SHP77 treated with DMSO at 0.1 percent for 48 hours (cell line): ENCODE data around the gene WNT7B.

Experiments used
- DNase-seq: peaks from one replicate; lab custom pipeline; 2025; lab: John Stamatoyannopoulos, UW

Gene WNT7B

GRCh38 chr22:45905924-45906865 is 70.8 kb downstream of the WNT7B start:
- DNase-seq: no peak

GRCh38 chr22:45905326-45905923 is 71.5 kb downstream of the WNT7B start:
- no peak for DNase-seq

GRCh38 chr22:45904236-45904635 is 72.7 kb downstream of the WNT7B start:
- DNase-seq: no peak

DNA sequence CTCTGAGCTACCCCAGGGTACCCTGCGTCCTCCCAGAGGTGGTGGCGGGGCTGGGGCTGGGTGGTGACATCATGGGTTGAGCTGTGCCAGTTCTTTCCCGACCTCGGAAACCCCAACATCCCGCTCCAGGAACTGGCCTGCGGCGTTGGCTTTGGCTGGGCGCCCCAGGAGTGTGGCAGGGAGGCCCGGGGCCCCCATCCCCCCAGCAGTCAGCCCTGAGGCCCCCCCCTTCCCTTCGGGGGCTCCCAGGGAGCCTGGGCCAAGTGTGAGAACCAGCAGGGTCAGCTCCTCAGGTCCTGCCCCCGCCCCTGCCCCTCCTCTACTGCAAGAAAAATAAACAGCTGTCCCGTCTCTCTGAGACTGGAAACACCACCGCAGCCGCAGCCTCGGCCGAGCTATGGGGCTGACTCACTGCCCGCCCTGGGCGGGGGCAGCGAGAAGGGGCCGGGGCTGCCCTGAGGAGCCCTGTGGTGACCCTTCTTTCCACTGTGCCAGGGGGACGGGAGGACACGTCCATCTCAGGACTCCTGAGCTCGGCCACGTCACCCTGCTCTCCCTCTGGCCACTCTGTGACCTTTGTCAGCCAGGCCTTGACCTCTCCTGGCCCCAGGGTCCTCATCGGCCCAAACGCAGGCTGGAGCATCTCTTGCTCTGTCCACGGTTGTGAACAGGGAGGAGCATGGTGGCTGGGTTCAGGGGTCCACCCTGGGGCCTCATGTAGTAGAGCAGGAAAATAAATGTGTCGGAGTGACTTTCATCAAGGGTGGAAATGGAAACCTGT is 73.4 kb downstream of the WNT7B start:
- DNase-seq: no peak

DNA sequence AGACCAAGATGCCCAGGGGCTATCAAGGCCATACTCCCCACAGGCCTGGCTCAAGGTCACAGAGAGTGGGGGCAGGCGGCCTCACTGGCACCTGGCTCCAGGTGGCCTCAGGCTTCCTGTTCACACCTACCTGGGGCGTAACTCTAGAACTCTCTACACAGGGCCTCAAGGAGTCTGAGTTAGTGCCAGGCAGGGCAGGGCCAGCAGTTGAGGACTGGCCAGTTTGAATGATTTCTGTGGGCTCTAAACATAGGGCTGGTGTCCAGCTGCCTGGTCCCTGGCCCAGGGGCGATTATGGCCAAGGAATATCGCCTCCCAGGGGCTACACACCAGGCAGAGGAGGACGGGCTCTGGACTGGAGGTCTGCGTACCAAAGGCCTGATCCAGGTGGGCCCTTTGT is 79.2 kb downstream of the WNT7B start:
- no peak for DNase-seq

DNA sequence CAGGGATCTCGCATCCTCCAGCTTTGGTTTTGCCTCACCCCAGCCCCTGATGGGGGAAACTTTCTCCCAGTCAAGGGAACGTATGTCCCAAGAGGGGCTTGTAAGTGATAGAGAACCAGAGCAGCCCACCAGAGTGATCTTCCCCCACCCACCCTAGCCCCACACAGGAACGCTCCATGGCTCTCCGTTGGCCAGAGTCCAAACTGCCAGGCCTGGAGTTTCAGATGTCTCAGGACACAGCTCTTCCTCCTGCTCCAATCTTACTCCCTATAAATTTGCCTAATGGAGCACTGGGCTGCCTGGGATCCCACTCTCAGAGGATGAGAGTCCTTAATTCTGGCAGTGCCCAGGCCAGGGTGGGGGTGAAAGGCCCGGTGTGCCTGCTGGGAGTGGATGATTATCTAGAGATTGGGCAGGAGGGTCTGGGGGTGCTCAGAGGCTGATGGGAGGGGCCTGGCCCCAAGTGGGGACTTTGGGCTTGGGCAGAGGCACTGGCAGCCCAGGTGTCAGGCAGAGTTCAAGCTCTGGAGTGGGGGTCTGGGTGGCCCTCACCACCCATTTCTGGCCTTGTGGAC is 79.9 kb downstream of the WNT7B start:
- no peak for DNase-seq

DNA sequence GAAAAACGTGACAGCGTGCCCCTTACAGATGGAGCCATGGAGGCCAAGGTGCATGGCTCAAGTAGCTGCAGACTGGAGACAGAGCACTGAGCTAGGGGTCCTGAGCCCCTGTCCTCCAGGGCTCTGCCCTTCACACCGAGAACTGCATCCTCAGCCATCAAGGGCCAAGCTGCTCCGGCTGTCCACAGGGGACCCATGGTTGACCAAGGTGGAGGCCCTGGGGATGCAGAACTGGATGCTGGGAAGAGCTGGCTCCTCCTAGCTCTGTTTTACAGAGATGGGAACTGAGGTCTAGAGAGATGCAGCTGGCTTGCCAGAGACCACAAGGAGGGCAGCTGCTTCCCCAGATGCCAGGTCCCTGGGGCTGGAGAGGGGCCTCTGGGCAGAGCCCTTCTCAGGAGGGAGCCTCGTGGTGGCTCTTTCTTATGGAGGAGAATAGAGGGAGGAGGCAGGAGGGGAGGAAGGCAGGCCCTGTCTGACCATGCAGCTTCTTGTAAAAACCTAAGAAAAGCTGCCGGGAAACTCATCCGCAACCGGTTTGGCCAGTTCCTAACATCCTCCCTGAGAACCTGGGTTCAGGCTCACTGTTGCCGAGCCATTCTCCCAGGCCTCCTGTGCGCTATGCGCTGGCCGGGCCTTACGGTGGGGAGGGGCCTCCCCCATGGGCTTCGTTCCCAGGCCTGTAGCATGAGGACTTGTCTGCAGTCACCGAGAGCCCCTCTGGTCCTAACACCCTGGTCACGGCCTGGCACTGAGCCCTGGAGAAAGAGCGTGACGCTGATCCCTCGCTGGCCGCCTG is 80.6 kb downstream of the WNT7B start:
- no peak for DNase-seq

- no peak for DNase-seq
These were observed 81.4 kb downstream of the WNT7B start for GRCh38 chr22:45895436-45896152.

DNA sequence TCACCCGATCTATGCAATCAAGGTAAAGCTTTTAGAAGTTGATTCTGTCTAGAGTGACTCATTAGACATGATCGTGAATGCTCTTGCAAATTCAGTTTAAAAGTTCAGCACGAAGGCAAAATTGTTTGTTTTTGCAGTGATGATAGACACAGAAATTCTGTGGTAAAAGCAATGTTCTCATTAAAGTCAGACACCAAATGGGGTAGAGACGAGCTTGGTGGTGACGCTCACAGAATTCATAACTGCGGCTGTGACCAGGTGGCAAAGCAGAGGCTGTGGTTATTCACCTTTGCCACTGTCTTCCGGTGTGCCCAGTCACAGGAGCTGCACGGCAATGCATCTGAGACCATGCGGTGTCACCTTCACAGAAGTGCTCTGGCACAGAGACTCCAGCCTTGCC is 83.4 kb downstream of the WNT7B start:
- no peak for DNase-seq

DNA sequence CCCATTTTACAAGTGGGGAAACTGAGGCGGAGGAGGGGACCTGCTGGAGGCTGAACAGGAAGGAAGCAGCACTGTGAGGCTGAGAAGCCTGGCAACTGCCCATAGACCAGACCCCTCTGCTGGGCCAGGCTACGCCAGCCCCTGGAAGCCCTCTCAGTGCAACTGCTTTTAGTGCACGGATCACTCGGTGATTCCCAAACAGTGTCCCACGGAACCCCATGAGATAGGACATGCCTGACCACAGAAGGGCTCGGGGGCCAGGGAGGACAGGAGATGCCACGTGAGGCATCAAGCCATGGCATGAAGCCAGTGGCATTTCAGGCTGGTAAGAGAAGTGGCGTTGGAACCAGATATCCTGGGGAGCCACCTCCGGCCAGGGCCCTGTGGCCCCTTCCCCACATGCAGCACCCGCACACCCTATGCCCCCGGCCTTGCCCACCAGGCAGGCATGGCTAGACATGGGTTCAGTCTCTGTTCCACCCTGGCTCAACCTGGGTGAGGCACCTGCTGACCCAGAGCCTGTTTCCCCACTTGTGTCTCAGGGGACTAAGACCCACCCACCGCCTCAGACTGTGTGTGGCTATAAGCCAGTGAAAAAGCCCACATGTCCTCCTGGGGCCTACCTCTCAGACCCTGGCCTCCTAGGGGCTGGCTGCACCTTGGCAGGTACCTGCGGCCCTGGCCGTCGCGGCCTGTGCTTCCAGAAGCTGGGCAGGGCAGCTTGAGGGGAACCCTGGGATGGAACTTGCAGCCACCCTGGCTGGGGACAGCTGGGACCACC is 84.1 kb downstream of the WNT7B start:
- no peak for DNase-seq

- no peak for DNase-seq
These were observed 84.9 kb downstream of the WNT7B start for GRCh38 chr22:45891996-45892621.

DNA sequence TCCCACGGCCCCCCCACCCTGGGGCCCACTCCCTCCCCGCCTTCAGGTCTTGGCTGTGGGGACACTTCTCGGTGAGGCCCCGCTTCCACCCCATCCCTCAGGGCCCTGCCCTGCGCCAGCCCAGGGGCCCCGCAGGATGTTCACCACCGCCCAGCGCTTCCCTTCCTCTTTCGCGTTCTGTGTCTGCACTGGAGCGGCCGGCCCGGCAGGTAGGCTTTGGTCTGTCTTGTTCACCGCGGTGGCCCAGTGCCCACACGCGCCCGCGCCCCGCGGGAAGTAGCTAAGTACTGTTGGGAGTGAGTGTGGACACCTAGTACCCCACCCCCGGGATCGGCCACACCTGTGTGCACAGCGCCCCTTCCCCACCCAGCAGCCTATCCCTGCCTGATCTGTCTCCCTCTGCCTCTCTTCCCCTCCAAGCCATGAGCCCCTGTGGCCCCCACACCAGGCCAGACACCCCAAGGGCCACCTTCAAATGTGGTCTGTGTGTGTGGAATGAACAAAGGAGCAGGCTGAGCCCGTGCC is 85.4 kb downstream of the WNT7B start:
- no peak for DNase-seq

DNA sequence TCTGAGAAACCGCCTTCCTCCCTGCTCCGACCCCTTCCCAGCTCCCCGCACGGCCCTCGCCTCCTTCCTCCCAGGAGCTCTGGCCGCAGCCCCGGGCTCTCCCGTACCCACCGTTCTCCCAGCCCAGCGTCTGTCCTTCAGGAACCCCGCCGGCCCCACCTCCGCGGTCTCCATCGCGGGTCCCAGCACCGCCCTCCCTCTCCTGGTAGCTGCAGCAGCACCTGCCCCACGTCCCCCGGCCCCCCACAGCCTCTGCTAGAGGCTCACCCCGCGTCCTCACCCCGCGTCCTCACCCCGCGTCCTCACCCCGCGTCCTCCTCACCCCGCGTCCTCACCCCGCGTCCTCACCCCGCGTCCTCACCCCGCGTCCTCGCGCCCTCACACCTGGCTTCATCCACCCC is 85.9 kb downstream of the WNT7B start:
- DNase-seq: no peak

DNA sequence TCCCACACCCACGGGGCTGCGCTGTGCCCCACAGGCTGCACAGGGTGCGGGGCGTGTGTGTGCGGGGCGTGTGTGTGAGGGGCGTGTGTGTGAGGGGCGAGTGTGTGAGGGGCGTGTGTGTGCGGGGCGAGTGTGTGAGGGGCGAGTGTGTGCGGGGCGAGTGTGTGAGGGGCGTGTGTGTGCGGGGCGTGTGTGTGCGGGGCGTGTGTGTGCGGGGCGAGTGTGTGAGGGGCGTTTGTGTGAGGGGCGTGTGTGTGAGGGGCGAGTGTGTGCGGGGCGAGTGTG is 86.7 kb downstream of the WNT7B start:
- no peak for DNase-seq

DNA sequence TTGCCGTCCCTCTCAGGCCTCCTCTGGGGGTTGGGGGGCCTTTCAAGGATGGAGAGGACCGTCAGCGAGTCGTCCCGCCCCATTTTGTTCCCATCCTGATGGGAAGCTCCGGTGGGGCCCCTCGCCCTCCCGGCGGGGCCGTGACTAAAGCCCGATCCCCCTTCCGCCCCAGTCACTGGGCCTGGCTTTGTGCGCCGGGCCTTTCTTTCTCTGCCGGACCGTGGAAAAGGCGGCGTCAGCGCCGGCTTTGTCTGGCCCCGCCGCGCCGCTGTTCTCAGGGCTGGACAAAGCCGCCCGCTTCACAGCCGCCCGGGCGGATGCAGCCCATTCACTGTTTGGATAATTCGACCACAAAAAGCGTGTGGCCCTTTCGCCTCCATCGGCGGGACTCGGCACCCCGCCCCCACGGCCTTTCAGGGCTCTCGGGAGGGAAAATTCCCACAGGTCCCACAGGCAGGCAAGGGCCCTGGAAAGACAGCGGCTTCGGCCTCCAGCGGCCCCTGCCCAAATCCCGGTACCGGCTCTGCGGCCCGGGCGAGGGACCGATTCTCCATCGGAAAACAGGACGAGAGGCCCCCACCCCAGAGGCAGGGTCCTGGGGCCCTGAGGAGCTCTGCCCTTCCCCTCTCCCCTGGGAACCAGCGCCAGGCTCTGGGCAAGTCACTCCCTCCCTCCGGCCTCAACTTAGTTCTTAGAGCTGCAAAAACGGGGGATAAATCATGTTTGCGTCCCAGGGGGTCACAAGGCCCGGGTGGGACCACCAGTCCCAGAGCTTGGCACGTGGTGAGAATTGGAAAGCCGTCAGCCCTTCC is 87.2 kb downstream of the WNT7B start:
- DNase-seq: no peak

- DNase-seq: no peak
These were observed 87.8 kb downstream of the WNT7B start for GRCh38 chr22:45889093-45889538.

DNA sequence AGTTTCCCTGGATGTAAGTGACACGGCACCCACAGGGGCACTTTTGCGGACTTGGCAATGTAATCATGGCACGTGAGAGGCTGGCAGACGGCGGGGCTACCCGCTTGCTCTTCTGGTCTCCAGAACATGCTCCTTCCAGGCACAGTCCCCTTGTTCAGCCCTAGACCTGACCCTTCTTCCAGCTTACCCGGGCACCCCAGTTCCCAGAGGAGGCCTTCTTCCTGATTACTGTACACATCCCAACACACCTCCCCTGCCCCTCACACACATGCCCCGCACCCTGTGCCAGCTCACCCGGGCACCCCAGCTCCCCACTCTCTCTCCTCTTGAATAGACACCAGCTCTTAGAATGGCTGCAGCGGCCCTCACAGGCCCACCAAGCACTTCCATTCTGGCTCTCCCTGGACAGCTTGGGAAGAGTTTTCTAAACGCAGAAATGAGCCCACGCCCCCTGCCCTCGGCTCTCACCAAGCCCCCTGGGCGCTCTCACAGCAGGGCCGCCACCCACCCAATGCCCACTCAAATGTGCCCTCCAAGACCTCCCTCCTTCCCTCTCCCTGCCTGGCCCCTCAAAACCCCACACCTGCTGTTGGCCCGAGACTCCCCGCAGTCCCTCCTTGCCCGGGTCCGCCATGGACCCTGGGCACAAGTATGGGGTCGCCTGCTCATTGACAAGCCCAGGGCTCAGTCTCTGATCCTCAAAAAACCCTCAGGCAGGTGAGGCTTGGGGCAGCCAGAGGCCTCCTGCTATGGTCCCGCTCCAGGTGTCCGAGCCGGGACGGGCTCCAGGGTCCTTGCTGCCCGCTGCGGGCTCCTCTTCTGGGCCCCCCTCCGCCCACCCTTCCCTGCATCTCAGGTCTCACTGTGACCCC is 88.5 kb downstream of the WNT7B start:
- DNase-seq: no peak
